ENCODE data around the gene CADPS2.

Gene CADPS2

GRCh38 chr7:122901250-122901649 is 15.0 kb upstream of the CADPS2 start:
- TF ChIP-seq CTCF (IDR thresholded peaks at IDR 0.05; ENCODE audit: low read length, missing control alignments) = no peak
- no peak overlapping the region for H3K4me3 ChIP-seq (replicated peaks; ENCODE audit: low read depth, low read length)
- DNase-seq (ENCODE audit: low read depth) = no peak

- no peak for TF ChIP-seq CTCF (IDR thresholded peaks at IDR 0.05; ENCODE audit: low read length, missing control alignments)
- no peak overlapping the region for H3K4me3 ChIP-seq (replicated peaks; ENCODE audit: low read depth, low read length)
- no peak for DNase-seq (ENCODE audit: low read depth)
Measured at GRCh38 chr7:122896509-122896908, 10.2 kb upstream of the CADPS2 start.

- DNase-seq (ENCODE audit: low read depth) = no peak
- no peak overlapping the region for H3K4me3 ChIP-seq (replicated peaks; ENCODE audit: low read depth, low read length)
- no peak for TF ChIP-seq CTCF (IDR thresholded peaks at IDR 0.05; ENCODE audit: low read length, missing control alignments)
Measured at GRCh38 chr7:122893486-122893885, 7.2 kb upstream of the CADPS2 start.

GRCh38 chr7:122889116-122889515 is 2.9 kb upstream of the CADPS2 start:
- no peak for TF ChIP-seq CTCF (IDR thresholded peaks at IDR 0.05; ENCODE audit: low read length, missing control alignments)
- DNase-seq (ENCODE audit: low read depth) = no peak
- H3K4me3 ChIP-seq (replicated peaks; ENCODE audit: low read depth, low read length) = no peak overlapping the region

GRCh38 chr7:122887848-122888247 is 1.6 kb upstream of the CADPS2 start:
- DNase-seq (ENCODE audit: low read depth) = no peak
- TF ChIP-seq CTCF (IDR thresholded peaks at IDR 0.05; ENCODE audit: low read length, missing control alignments) = no peak
- no peak overlapping the region for H3K4me3 ChIP-seq (replicated peaks; ENCODE audit: low read depth, low read length)

- TF ChIP-seq CTCF (IDR thresholded peaks at IDR 0.05; ENCODE audit: low read length, missing control alignments) = peak; percentile 40
- H3K4me3 ChIP-seq (replicated peaks; ENCODE audit: low read depth, low read length) = peak overlapping the region; percentile 74
- peak; percentile 73 for DNase-seq (ENCODE audit: low read depth)
Measured at GRCh38 chr7:122887198-122887597, 938 bp upstream of the CADPS2 start.

- peak; percentile 46 for DNase-seq (ENCODE audit: low read depth)
- TF ChIP-seq CTCF (IDR thresholded peaks at IDR 0.05; ENCODE audit: low read length, missing control alignments) = peak; percentile 16
- peak overlapping the region; percentile 74 for H3K4me3 ChIP-seq (replicated peaks; ENCODE audit: low read depth, low read length)
Measured at GRCh38 chr7:122885583-122886356, 490 bp downstream of the CADPS2 start.

Data from fibroblast of pulmonary artery (primary cell).